Measurements from ENCODE around the gene POMGNT1.

The POMGNT1 gene

DNA sequence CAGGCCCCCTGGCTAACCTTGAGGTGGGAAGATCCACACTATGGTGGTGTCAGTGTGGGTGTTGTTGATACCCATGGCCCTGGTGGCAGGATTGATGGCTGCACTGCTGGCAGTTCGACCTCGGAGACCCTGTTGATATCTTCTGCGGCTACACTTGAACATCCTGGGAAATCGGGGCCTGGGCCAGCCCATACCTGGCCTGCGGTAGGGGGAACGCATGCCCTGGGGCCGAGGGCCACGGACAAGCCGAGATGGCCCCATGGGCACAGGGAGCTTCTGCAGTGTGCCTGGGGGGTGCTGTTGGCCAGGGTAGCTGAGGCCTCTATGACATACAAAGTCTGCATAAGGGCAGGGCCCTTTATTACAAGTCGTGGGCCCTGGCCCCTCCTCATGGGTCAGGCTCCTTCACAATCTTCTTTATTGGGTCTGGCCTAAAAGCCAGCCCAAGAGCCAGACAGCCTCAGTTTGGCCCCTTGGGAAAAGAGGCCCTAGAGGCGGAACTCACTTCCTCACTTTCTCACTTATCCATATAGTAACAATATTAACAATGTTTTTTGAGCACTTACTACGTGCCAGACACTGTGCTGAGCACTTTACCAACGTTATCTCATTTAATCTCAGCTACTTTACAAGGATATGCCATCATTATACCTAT is 21.9 kb downstream of the POMGNT1 start, which contains the start of gene P3R3URF:
Gene P3R3URF, minus strand, starts transcription at position 278 of the 655 bp plus-strand sequence. Its CDS starts 17 bp downstream, at position 261.
- DNase-seq (ENCODE audit: low spot score) (no peak), ATAC-seq (ENCODE audit: low read depth) (no peak)
- peaks cover 21% of the 10 kb centered on the region for H3K4me1 ChIP-seq (ENCODE audit: insufficient read depth, poor library complexity, severe bottlenecking)
- H3K27ac ChIP-seq (ENCODE audit: poor library complexity, severe bottlenecking) = no peak within 1 kb of the TSS
- TF ChIP-seq, protein P1, sequence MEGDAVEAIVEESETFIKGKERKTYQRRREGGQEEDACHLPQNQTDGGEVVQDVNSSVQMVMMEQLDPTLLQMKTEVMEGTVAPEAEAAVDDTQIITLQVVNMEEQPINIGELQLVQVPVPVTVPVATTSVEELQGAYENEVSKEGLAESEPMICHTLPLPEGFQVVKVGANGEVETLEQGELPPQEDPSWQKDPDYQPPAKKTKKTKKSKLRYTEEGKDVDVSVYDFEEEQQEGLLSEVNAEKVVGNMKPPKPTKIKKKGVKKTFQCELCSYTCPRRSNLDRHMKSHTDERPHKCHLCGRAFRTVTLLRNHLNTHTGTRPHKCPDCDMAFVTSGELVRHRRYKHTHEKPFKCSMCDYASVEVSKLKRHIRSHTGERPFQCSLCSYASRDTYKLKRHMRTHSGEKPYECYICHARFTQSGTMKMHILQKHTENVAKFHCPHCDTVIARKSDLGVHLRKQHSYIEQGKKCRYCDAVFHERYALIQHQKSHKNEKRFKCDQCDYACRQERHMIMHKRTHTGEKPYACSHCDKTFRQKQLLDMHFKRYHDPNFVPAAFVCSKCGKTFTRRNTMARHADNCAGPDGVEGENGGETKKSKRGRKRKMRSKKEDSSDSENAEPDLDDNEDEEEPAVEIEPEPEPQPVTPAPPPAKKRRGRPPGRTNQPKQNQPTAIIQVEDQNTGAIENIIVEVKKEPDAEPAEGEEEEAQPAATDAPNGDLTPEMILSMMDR (IDR thresholded peaks at IDR 0.05; ENCODE audit: poor library complexity, severe bottlenecking) = no peak
- H3K27me3 ChIP-seq (ENCODE audit: insufficient read depth, poor library complexity, severe bottlenecking) = no peaks in the 10 kb centered on the region
- H3K9me3 ChIP-seq (ENCODE audit: severe bottlenecking) = no peaks in the 10 kb centered on the region
- no peaks in the 10 kb centered on the region for H3K36me3 ChIP-seq (ENCODE audit: low read depth)
- H3K4me3 ChIP-seq (ENCODE audit: severe bottlenecking) = no peak within 1 kb of the TSS

DNA sequence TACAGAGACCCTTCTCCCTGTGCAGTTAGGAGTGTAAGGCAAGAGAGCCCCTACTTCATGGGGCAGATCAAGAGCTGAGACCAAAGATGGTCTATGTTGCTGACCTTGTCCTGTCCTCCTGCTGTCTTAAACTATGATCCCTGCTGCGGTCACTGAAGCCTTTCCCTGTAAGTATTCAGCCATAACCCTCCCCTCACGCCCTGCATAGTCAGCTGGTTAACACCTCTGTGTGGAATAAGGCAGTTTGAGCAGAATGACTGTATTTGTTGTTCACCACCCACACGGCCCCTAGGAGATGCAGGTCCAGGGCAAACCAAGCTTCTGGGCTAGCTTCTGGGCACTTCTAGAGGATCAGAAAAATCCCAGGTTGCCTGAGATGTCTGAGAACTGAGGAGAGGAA is 23.0 kb downstream of the POMGNT1 start:
- Histone ChIP-seq H3K36me3 (ENCODE audit: low read depth) (no peaks in the 10 kb centered on the region), H3K27me3 (ENCODE audit: insufficient read depth, poor library complexity, severe bottlenecking) (no peaks in the 10 kb centered on the region), H3K4me3 (ENCODE audit: severe bottlenecking) (no peak overlapping the region), H3K27ac (ENCODE audit: poor library complexity, severe bottlenecking) (no peak overlapping the region), H3K4me1 (ENCODE audit: insufficient read depth, poor library complexity, severe bottlenecking) (peaks cover 19% of the 10 kb centered on the region), H3K9me3 (ENCODE audit: severe bottlenecking) (no peaks in the 10 kb centered on the region)
- ATAC-seq (ENCODE audit: low read depth) (no peak), DNase-seq (ENCODE audit: low spot score) (no peak)
- TF ChIP-seq, protein P1 (IDR thresholded peaks at IDR 0.05; ENCODE audit: poor library complexity, severe bottlenecking) = no peak

DNA sequence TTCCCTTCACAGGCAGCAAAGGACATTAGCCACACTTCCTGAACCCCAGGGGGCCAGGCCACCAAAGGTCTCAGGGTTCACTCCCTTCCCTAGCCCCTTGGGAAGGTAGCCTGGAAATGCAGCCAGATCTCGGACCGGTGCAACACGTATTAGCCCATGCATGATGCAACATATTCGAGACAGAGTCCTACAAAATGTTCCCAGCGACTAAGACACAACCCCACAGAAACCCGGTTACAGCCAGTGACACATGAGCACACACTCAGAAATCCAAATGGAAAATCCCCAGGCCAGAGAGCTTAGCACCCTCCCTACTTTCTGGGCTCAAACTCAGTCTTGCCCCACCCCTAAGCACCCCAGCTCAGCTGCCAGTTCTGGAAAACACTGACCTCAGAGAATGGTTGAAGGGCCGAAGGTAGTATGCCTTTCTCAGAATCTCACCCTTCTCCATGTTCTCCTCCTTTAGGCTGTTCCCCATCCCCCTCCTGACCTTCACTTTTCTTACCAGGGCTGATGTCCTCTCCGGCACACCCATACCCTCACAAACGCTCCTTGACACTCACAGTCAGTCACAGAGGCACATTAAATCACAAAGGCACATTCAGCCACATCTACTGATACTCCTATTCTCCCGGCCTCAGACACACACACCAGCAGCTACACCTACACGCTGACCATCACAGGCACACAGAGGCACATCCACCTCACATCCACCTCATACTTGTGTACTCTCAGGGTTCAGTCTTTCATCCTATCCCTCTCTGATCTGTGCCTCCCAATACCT is 23.6 kb downstream of the POMGNT1 start, which contains the start of gene TSPAN1:
Gene TSPAN1, plus strand, starts transcription at position 640 of the 784 bp plus-strand sequence. CDS start 6,021 bp downstream, outside the sequence.
- H3K36me3 ChIP-seq (ENCODE audit: low read depth) = no peaks in the 10 kb centered on the region
- H3K27me3 ChIP-seq (ENCODE audit: insufficient read depth, poor library complexity, severe bottlenecking) = no peaks in the 10 kb centered on the region
- peaks cover 15% of the 10 kb centered on the region for H3K4me1 ChIP-seq (ENCODE audit: insufficient read depth, poor library complexity, severe bottlenecking)
- H3K27ac ChIP-seq (ENCODE audit: poor library complexity, severe bottlenecking) = no peak within 1 kb of the TSS
- H3K9me3 ChIP-seq (ENCODE audit: severe bottlenecking) = no peaks in the 10 kb centered on the region
- TF ChIP-seq, protein P1 (IDR thresholded peaks at IDR 0.05; ENCODE audit: poor library complexity, severe bottlenecking) = no peak
- no peak within 1 kb of the TSS for H3K4me3 ChIP-seq (ENCODE audit: severe bottlenecking)
- no peak for DNase-seq (ENCODE audit: low spot score)
- ATAC-seq (ENCODE audit: low read depth) = no peak

DNA sequence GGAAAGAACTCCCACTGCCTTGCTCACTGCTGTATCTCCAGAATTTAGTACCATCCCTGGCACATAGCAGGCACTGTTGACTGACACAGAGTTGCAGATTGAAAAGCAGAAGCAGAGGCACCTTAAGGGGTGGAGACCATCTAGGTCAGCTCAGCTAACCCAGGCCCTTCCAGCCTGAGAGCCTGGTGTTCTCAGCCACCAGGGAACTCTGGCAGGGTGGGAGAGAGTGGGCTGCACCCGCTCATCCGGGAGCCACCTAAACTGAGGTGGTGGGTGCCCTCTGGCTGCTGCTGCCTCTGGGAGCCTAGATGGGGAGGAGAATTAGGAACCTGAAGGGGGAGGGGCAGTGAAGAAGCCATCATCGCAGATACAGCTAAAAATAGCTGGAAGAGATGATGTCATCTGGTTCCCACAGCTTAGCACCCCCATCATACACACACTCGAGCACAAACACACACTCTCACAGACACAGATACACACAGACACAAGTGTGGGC is 24.8 kb downstream of the POMGNT1 start:
- TF ChIP-seq, protein P1 (IDR thresholded peaks at IDR 0.05; ENCODE audit: poor library complexity, severe bottlenecking) = no peak
- no peaks in the 10 kb centered on the region for H3K9me3 ChIP-seq (ENCODE audit: severe bottlenecking)
- ATAC-seq (ENCODE audit: low read depth) (no peak), DNase-seq (ENCODE audit: low spot score) (no peak)
- H3K27me3 ChIP-seq (ENCODE audit: insufficient read depth, poor library complexity, severe bottlenecking) = no peaks in the 10 kb centered on the region
- no peaks in the 10 kb centered on the region for H3K36me3 ChIP-seq (ENCODE audit: low read depth)
- peaks cover 12% of the 10 kb centered on the region for H3K4me1 ChIP-seq (ENCODE audit: insufficient read depth, poor library complexity, severe bottlenecking)
- H3K4me3 ChIP-seq (ENCODE audit: severe bottlenecking) = no peak overlapping the region
- no peak overlapping the region for H3K27ac ChIP-seq (ENCODE audit: poor library complexity, severe bottlenecking)
